ENCODE measurements around the gene PANX1. TPM values are rescaled to one million over a fixed set of nuclear protein-coding genes. Genes with fewer than 3 reads are reported as not detected.

The PANX1 gene
- total RNA-seq, 1 experiment from 2014 or later: 62.9 TPM

DNA sequence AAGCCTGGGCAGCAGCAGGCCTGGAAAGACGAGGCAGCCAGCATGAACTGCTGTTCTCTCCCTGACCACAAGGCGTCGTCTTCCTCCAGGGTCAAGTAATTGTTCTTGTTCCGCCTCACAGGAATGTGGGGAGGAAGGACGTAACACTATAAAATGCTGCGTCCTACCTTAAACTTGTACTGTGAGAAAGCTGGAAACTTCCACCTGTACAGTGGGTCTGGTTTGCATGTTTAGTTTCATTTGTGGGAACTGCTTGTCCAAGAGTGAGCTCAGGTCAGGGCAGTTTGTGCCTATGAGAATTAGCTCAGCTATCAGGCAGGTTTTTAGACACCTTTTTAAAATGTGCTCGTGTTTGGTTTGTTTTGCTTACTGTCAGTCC lies 55.2 kb downstream of the PANX1 start:
- H3K27ac ChIP-seq (ENCODE audit: low read length): no peak overlapping the region
- ATAC-seq: peak; percentile 81

DNA sequence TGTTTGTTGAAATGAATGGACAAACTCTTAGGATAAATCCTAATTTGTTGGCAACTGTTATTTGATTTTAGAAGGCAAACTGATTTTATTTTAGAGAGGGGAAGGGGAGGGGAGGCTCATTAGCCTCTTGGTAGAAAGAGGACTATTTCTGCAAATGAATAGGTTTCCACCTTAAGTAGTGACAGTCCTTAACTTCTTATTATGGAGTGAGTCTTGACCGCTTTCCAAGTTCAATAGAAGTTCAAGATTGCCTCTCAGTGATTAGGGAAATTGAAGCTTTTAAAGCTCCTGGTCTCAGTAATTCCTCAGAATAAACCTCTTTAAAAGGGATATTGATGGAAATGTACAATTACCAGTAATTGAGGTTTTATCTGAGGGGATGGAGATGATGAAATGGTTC lies 55.7 kb downstream of the PANX1 start:
- ChIA-PET CTCF (interaction anchor here (0.9 to 1.3 kb wide), 2 partner anchors 13 to 289 kb away, joined by 4 read pairs; no protein-coding TSS in a partner anchor), POLR2A (ENCODE audit: unreplicated experiment) (no interaction called here)
- Histone ChIP-seq H2AFZ (ENCODE audit: low read length) (no peak overlapping the region), H3K4me3 (ENCODE audit: low read length) (no peak overlapping the region), H3K4me1 (ENCODE audit: insufficient read depth, low read length) (peaks cover 4% of the 10 kb centered on the region; the same call in 1 of the 2 replicates), H3K36me3 (ENCODE audit: low read depth, low read length) (peaks cover 26% of the 10 kb centered on the region), H3K79me2 (ENCODE audit: low read length) (no peaks in the 10 kb centered on the region), H3F3A (ENCODE audit: low read length, unreplicated experiment) (no peaks in the 10 kb centered on the region), H3K27ac (ENCODE audit: low read length) (no peak overlapping the region), H4K20me1 (ENCODE audit: low read length) (no peaks in the 10 kb centered on the region), H3K4me2 (ENCODE audit: low read length) (no peak overlapping the region), H3K27me3 (ENCODE audit: low read length) (no peaks in the 10 kb centered on the region), H3K9me2 (replicated peaks; ENCODE audit: low read length) (no peaks in the 10 kb centered on the region), H3K9me3 (ENCODE audit: low read length) (no peaks in the 10 kb centered on the region), H3K9ac (ENCODE audit: low read length) (no peak overlapping the region)
- no peak for DNase-seq
- TF ChIP-seq, protein P1, sequence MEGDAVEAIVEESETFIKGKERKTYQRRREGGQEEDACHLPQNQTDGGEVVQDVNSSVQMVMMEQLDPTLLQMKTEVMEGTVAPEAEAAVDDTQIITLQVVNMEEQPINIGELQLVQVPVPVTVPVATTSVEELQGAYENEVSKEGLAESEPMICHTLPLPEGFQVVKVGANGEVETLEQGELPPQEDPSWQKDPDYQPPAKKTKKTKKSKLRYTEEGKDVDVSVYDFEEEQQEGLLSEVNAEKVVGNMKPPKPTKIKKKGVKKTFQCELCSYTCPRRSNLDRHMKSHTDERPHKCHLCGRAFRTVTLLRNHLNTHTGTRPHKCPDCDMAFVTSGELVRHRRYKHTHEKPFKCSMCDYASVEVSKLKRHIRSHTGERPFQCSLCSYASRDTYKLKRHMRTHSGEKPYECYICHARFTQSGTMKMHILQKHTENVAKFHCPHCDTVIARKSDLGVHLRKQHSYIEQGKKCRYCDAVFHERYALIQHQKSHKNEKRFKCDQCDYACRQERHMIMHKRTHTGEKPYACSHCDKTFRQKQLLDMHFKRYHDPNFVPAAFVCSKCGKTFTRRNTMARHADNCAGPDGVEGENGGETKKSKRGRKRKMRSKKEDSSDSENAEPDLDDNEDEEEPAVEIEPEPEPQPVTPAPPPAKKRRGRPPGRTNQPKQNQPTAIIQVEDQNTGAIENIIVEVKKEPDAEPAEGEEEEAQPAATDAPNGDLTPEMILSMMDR (conservative IDR thresholded peaks at IDR 0.05; ENCODE audit: low read depth, low read length): no peak
- TF ChIP-seq EZH2phosphoT487 (IDR thresholded peaks at IDR 0.05; ENCODE audit: borderline replicate concordance, low read length) (no peak), EZH2 (IDR thresholded peaks at IDR 0.05; ENCODE audit: low read length, unreplicated experiment) (no peak)
- intact Hi-C loops (cut with micrococcal nuclease): loop anchor here (10.0 kb wide), 1 partner anchor 100 kb away; no protein-coding TSS in a partner anchor
- no peak for ATAC-seq
- no TSS peak for BruUV-seq (replicated peaks)

More for the DNA sequence above, 55.2 kb downstream of the PANX1 start:
- Histone ChIP-seq H3K36me3 (ENCODE audit: low read depth, low read length) (peaks cover 30% of the 10 kb centered on the region), H3K4me2 (ENCODE audit: low read length) (peak overlapping the region; percentile 51), H3K9me2 (replicated peaks; ENCODE audit: low read length) (no peaks in the 10 kb centered on the region), H3K27me3 (ENCODE audit: low read length) (no peaks in the 10 kb centered on the region), H3K9ac (ENCODE audit: low read length) (no peak overlapping the region), H3K4me1 (ENCODE audit: insufficient read depth, low read length) (peaks cover 4% of the 10 kb centered on the region; the same call in 1 of the 2 replicates), H3K79me2 (ENCODE audit: low read length) (no peaks in the 10 kb centered on the region), H3F3A (ENCODE audit: low read length, unreplicated experiment) (no peaks in the 10 kb centered on the region), H3K4me3 (ENCODE audit: low read length) (no peak overlapping the region; the same call in 1 of the 2 replicates), H3K9me3 (ENCODE audit: low read length) (no peaks in the 10 kb centered on the region), H4K20me1 (ENCODE audit: low read length) (no peaks in the 10 kb centered on the region), H2AFZ (ENCODE audit: low read length) (no peak overlapping the region)
- intact Hi-C loops (cut with micrococcal nuclease): loop anchor here (1.0 to 10.0 kb wide), 2 partner anchors 101 to 320 kb away; no protein-coding TSS in a partner anchor
- no peak for TF ChIP-seq EZH2phosphoT487 (IDR thresholded peaks at IDR 0.05; ENCODE audit: borderline replicate concordance, low read length)
- no peak for TF ChIP-seq EZH2 (IDR thresholded peaks at IDR 0.05; ENCODE audit: low read length, unreplicated experiment)
- TF ChIP-seq, protein P1 (conservative IDR thresholded peaks at IDR 0.05; ENCODE audit: low read depth, low read length): peak; percentile 99
- no TSS peak for BruUV-seq (replicated peaks)
- ChIA-PET CTCF (interaction anchor here (0.9 to 1.3 kb wide), 2 partner anchors 12 to 288 kb away, joined by 4 read pairs; no protein-coding TSS in a partner anchor), POLR2A (ENCODE audit: unreplicated experiment) (no interaction called here)
- peak; percentile 89 for DNase-seq

DNA sequence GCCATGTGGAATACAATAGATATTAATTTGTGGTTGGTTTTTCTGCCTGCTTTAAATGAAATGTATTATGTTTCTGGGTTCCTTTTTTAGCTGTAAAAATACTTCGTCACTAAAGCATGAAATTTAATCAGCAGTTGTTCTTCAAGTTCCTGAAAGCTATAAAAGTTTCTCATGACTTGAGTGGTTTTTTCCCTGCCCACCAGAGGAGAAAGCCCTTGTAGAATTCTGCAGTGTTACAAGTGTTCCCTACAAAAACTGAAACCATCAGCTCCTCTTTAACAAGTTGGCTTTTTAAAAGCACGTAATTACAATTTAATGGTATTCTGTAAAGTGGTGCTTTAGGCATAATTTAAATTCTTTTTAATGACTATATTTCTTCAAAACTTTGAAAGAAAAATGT lies 56.2 kb downstream of the PANX1 start:
- TF ChIP-seq EZH2 (IDR thresholded peaks at IDR 0.05; ENCODE audit: low read length, unreplicated experiment): no peak
- TF ChIP-seq EZH2phosphoT487 (IDR thresholded peaks at IDR 0.05; ENCODE audit: borderline replicate concordance, low read length): no peak
- TF ChIP-seq, protein P1 (conservative IDR thresholded peaks at IDR 0.05; ENCODE audit: low read depth, low read length): no peak
- Histone ChIP-seq H3K9me2 (replicated peaks; ENCODE audit: low read length) (no peaks in the 10 kb centered on the region), H3K4me1 (ENCODE audit: insufficient read depth, low read length) (peaks cover 4% of the 10 kb centered on the region; the same call in 1 of the 2 replicates), H3K4me2 (ENCODE audit: low read length) (no peak overlapping the region), H2AFZ (ENCODE audit: low read length) (no peak overlapping the region), H3K4me3 (ENCODE audit: low read length) (no peak overlapping the region), H4K20me1 (ENCODE audit: low read length) (no peaks in the 10 kb centered on the region), H3K27ac (ENCODE audit: low read length) (no peak overlapping the region), H3K79me2 (ENCODE audit: low read length) (no peaks in the 10 kb centered on the region), H3K27me3 (ENCODE audit: low read length) (no peaks in the 10 kb centered on the region), H3F3A (ENCODE audit: low read length, unreplicated experiment) (no peaks in the 10 kb centered on the region), H3K9me3 (ENCODE audit: low read length) (no peaks in the 10 kb centered on the region), H3K36me3 (ENCODE audit: low read depth, low read length) (peaks cover 21% of the 10 kb centered on the region), H3K9ac (ENCODE audit: low read length) (no peak overlapping the region)
- DNase-seq (no peak), ATAC-seq (no peak)
- ChIA-PET POLR2A (ENCODE audit: unreplicated experiment) (no interaction called here), CTCF (no interaction called here)
- intact Hi-C loops (cut with micrococcal nuclease): loop anchor here (10.0 kb wide), 1 partner anchor 100 kb away; no protein-coding TSS in a partner anchor
- BruUV-seq (replicated peaks): no TSS peak
